Stimulated activated CD8-positive, alpha-beta memory T cell treated with anti-CD3 and anti-CD28 coated beads, Interleukin-4, amount 100 ng/mL, for 24 hours (primary cell): ENCODE results near the gene PIGT.
"Not testable (repeated sequence)": the region's sequence is repeated elsewhere in the genome, so short reads cannot be mapped to it uniquely, and the experiment has no call there.

Source experiments
- DNase-seq: peaks from one replicate; pipeline ENCODE4 v3.0.0-alpha.2; 2020; ENCODE audit warnings: low read depth

The PIGT gene

GRCh38 chr20:45462711-45463509 lies 47.0 kb downstream of the PIGT start:
- DNase-seq, result no peak

- DNase-seq, result no peak
These were observed 47.8 kb downstream of the PIGT start for GRCh38 chr20:45463709-45464108.

GRCh38 chr20:45465491-45466266 lies 49.7 kb downstream of the PIGT start:
- DNase-seq, result no peak

GRCh38 chr20:45467172-45467571 lies 51.2 kb downstream of the PIGT start:
- DNase-seq, result no peak

- DNase-seq, result no peak
These were observed 51.9 kb downstream of the PIGT start for GRCh38 chr20:45467861-45468260.

- DNase-seq, result no peak
These were observed 53.7 kb downstream of the PIGT start, which contains the start of gene WFDC2 for GRCh38 chr20:45469336-45470261. Gene WFDC2 (plus strand): TSS chr20:45469753. CDS start chr20:45469782, 29 bp downstream.

GRCh38 chr20:45470262-45470931 lies 54.5 kb downstream of the PIGT start:
- DNase-seq, result no peak

GRCh38 chr20:45470937-45471336 lies 55.0 kb downstream of the PIGT start:
- DNase-seq, result no peak

- DNase-seq, result not testable (repeated sequence)
These were observed 56.3 kb downstream of the PIGT start for GRCh38 chr20:45472286-45472685.
